Osteocyte (in vitro differentiated cells): ENCODE data around the gene TP73. TPM values are rescaled to one million over a fixed set of nuclear protein-coding genes. Genes with fewer than 3 reads are reported as not detected.

Experiments
- DNase-seq: peaks from one replicate; pipeline ENCODE4 v3.0.0; 2021; ENCODE audit warnings: mixed read lengths; ENCODE audit not compliant: unreplicated experiment; ENCODE audit errors: extremely low spot score
- H3K27ac Mint-ChIP-seq: one replicate; pipeline ENCODE4 v1.8.0; 2021; ENCODE audit warnings: mild to moderate bottlenecking, mixed read lengths; ENCODE audit not compliant: unreplicated experiment
- H3K27me3 Mint-ChIP-seq: one replicate; pipeline ENCODE4 v1.8.0; 2021; ENCODE audit warnings: mixed read lengths; ENCODE audit not compliant: unreplicated experiment
- H3K36me3 Mint-ChIP-seq: one replicate; pipeline ENCODE4 v1.8.0; 2021; ENCODE audit warnings: mixed read lengths; ENCODE audit not compliant: unreplicated experiment
- H3K4me1 Mint-ChIP-seq: one replicate; pipeline ENCODE4 v1.8.0; 2021; ENCODE audit warnings: mixed read lengths; ENCODE audit not compliant: unreplicated experiment
- H3K4me3 Mint-ChIP-seq: one replicate; pipeline ENCODE4 v1.8.0; 2021; ENCODE audit warnings: mild to moderate bottlenecking, moderate library complexity, mixed read lengths; ENCODE audit not compliant: unreplicated experiment
- H3K9me3 Mint-ChIP-seq: one replicate; pipeline ENCODE4 v1.8.0; 2021; ENCODE audit warnings: mixed read lengths; ENCODE audit not compliant: unreplicated experiment
- CTCF ChIP-seq: fragments of 200-600 bp; sonication (generic); IDR thresholded peaks from 2 replicates; pipeline ENCODE4 v1.5.0; 2021; ENCODE audit warnings: antibody characterized with exemption, mild to moderate bottlenecking, moderate library complexity
- long read RNA-seq: library from polyadenylated mRNA; unstranded; transcript quantifications from one replicate; pipeline ENCODE4 v2.0.0, GENCODE V29; 2021
- total RNA-seq: library from RNA; stranded (reverse); gene quantifications from 2 replicates; pipeline ENCODE4 v1.2.1, GENCODE V29; 2021

TP73 gene
- 0.16 and 0.24 TPM in 2 replicates for total RNA-seq
- long read RNA-seq = 0 reads

GRCh38 chr1:3651930-3652547 lies at the start of gene TP73:
Gene TP73 (plus strand): TSS chr1:3652516. CDS start chr1:3682366, 29,850 bp downstream.
- Mint-ChIP-seq H3K9me3 (no peaks in the 10 kb centered on the region), H3K27ac (no peak within 1 kb of the TSS), H3K4me1 (peaks cover 21% of the 10 kb centered on the region), H3K4me3 (no peak within 1 kb of the TSS), H3K27me3 (peaks cover 52% of the 10 kb centered on the region), H3K36me3 (peaks cover 1% of the 10 kb centered on the region)
- no peak for TF ChIP-seq CTCF
- peak; percentile 84 for DNase-seq

GRCh38 chr1:3603156-3603555 lies 49.2 kb upstream of the TP73 start:
- no peaks in the 10 kb centered on the region for H3K27me3 Mint-ChIP-seq
- no peak for TF ChIP-seq CTCF
- H3K4me3 Mint-ChIP-seq = no peak overlapping the region
- H3K27ac Mint-ChIP-seq = no peak overlapping the region
- no peaks in the 10 kb centered on the region for H3K36me3 Mint-ChIP-seq
- H3K4me1 Mint-ChIP-seq = no peaks in the 10 kb centered on the region
- no peak for DNase-seq
- H3K9me3 Mint-ChIP-seq = no peaks in the 10 kb centered on the region

GRCh38 chr1:3603571-3604467 lies 48.5 kb upstream of the TP73 start:
- Mint-ChIP-seq H3K9me3 (no peaks in the 10 kb centered on the region), H3K27ac (no peak overlapping the region), H3K4me3 (no peak overlapping the region), H3K27me3 (no peaks in the 10 kb centered on the region), H3K4me1 (peaks cover 2% of the 10 kb centered on the region), H3K36me3 (no peaks in the 10 kb centered on the region)
- DNase-seq = no peak
- TF ChIP-seq CTCF = no peak

- DNase-seq = no peak
- H3K4me3 Mint-ChIP-seq = no peak overlapping the region
- H3K36me3 Mint-ChIP-seq = no peaks in the 10 kb centered on the region
- no peaks in the 10 kb centered on the region for H3K27me3 Mint-ChIP-seq
- peaks cover 9% of the 10 kb centered on the region for H3K4me1 Mint-ChIP-seq
- H3K9me3 Mint-ChIP-seq = no peaks in the 10 kb centered on the region
- no peak for TF ChIP-seq CTCF
- no peak overlapping the region for H3K27ac Mint-ChIP-seq
These were observed 47.8 kb upstream of the TP73 start for GRCh38 chr1:3604468-3604974.
